Measurements from ENCODE around the gene GPR176. TPM values are rescaled to one million over a fixed set of nuclear protein-coding genes. Genes with fewer than 3 reads are reported as not detected.
A peak's percentile ranks its signal among the peaks of the same experiment; 100 is the strongest.

The GPR176 gene
- polyA plus RNA-seq, 1 donor from 2014 or later: 8.3 TPM

DNA sequence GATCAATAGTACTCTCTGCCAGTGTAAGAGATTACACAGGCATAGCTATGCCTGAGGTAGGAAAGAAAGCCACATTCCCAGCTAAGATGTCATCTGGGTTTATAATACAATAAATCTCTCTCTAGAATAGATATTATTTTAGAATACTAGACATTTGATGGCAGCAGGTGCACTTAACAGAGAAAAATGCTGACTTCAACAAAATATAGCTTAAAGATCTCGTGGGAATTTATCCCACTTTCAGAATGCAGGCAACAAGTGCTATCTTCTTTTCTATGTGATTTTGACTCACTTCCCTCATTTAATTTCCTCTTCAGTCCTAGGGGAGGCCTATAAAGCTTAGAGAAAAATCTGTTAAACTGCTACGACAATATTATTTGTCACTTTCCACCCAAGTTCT, 76.5 kb downstream of the GPR176 start:
- no peak overlapping the region for H3K4me3 ChIP-seq (ENCODE audit: low read length)
- H3K27me3 ChIP-seq (ENCODE audit: insufficient read depth, low read depth, low read length): no peaks in the 10 kb centered on the region
- H3K9ac ChIP-seq (ENCODE audit: low read length): no peak overlapping the region
- H3K79me2 ChIP-seq (replicated peaks; ENCODE audit: insufficient read depth, low read length): no peaks in the 10 kb centered on the region
- TF ChIP-seq, protein P1, sequence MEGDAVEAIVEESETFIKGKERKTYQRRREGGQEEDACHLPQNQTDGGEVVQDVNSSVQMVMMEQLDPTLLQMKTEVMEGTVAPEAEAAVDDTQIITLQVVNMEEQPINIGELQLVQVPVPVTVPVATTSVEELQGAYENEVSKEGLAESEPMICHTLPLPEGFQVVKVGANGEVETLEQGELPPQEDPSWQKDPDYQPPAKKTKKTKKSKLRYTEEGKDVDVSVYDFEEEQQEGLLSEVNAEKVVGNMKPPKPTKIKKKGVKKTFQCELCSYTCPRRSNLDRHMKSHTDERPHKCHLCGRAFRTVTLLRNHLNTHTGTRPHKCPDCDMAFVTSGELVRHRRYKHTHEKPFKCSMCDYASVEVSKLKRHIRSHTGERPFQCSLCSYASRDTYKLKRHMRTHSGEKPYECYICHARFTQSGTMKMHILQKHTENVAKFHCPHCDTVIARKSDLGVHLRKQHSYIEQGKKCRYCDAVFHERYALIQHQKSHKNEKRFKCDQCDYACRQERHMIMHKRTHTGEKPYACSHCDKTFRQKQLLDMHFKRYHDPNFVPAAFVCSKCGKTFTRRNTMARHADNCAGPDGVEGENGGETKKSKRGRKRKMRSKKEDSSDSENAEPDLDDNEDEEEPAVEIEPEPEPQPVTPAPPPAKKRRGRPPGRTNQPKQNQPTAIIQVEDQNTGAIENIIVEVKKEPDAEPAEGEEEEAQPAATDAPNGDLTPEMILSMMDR (IDR thresholded peaks at IDR 0.05; ENCODE audit: poor library complexity, severe bottlenecking): no peak
- no peak for TF ChIP-seq EZH2 (IDR thresholded peaks at IDR 0.05; ENCODE audit: borderline replicate concordance, insufficient read depth, low read length, poor library complexity, severe bottlenecking)
- TF ChIP-seq, protein P2, sequence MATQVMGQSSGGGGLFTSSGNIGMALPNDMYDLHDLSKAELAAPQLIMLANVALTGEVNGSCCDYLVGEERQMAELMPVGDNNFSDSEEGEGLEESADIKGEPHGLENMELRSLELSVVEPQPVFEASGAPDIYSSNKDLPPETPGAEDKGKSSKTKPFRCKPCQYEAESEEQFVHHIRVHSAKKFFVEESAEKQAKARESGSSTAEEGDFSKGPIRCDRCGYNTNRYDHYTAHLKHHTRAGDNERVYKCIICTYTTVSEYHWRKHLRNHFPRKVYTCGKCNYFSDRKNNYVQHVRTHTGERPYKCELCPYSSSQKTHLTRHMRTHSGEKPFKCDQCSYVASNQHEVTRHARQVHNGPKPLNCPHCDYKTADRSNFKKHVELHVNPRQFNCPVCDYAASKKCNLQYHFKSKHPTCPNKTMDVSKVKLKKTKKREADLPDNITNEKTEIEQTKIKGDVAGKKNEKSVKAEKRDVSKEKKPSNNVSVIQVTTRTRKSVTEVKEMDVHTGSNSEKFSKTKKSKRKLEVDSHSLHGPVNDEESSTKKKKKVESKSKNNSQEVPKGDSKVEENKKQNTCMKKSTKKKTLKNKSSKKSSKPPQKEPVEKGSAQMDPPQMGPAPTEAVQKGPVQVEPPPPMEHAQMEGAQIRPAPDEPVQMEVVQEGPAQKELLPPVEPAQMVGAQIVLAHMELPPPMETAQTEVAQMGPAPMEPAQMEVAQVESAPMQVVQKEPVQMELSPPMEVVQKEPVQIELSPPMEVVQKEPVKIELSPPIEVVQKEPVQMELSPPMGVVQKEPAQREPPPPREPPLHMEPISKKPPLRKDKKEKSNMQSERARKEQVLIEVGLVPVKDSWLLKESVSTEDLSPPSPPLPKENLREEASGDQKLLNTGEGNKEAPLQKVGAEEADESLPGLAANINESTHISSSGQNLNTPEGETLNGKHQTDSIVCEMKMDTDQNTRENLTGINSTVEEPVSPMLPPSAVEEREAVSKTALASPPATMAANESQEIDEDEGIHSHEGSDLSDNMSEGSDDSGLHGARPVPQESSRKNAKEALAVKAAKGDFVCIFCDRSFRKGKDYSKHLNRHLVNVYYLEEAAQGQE (IDR thresholded peaks at IDR 0.05; ENCODE audit: borderline replicate concordance): no peak
- TF ChIP-seq SMC3 (conservative IDR thresholded peaks at IDR 0.05; ENCODE audit: poor library complexity): no peak
- no peak for TF ChIP-seq POLR2AphosphoS5 (IDR thresholded peaks at IDR 0.05)
- no peak overlapping the region for H2AFZ ChIP-seq (ENCODE audit: low read depth, low read length)
- no peaks in the 10 kb centered on the region for H3F3A ChIP-seq (ENCODE audit: insufficient read depth, low read length, poor library complexity, severe bottlenecking)
- peak overlapping the region; percentile 38 for H3K27ac ChIP-seq (ENCODE audit: low read length)
- no peaks in the 10 kb centered on the region for H4K20me1 ChIP-seq (ENCODE audit: insufficient read depth)
- H3K9me3 ChIP-seq (ENCODE audit: low read length): no peaks in the 10 kb centered on the region
- no peaks in the 10 kb centered on the region for H3K36me3 ChIP-seq (ENCODE audit: insufficient read depth, low read length)
- no peak overlapping the region for H3K4me2 ChIP-seq (ENCODE audit: low read length)
- no peaks in the 10 kb centered on the region for H3K9me2 ChIP-seq (ENCODE audit: insufficient read depth, low read length)

DNA sequence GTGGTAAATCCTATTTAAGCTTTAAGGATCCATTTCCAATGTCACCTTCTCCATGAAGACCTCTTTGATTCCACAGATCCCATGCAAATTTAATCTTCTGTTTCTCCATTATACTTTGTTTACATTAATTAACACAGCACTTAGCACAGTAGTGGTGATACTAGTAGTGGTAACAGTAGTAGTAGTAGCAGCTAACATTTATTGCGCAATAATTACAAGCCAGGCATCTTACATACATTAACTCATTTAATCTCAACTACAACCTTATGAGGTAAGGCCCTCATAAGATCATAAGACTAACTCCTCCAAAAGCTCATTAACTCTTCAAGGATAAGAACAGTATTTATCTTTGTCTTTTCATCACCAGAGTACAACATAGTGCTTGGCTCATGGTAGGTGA, 82.6 kb downstream of the GPR176 start:
- Histone ChIP-seq H3K9me2 (ENCODE audit: insufficient read depth, low read length) (no peaks in the 10 kb centered on the region), H3K27me3 (ENCODE audit: insufficient read depth, low read depth, low read length) (no peaks in the 10 kb centered on the region), H3K79me2 (replicated peaks; ENCODE audit: insufficient read depth, low read length) (no peaks in the 10 kb centered on the region), H3K9me3 (ENCODE audit: low read length) (no peaks in the 10 kb centered on the region), H3K36me3 (ENCODE audit: insufficient read depth, low read length) (no peaks in the 10 kb centered on the region), H4K20me1 (ENCODE audit: insufficient read depth) (no peaks in the 10 kb centered on the region), H3K4me3 (ENCODE audit: low read length) (no peak overlapping the region), H3K4me2 (ENCODE audit: low read length) (no peak overlapping the region), H3K27ac (ENCODE audit: low read length) (no peak overlapping the region), H2AFZ (ENCODE audit: low read depth, low read length) (no peak overlapping the region), H3F3A (ENCODE audit: insufficient read depth, low read length, poor library complexity, severe bottlenecking) (no peaks in the 10 kb centered on the region), H3K9ac (ENCODE audit: low read length) (no peak overlapping the region)
- TF ChIP-seq EP300 (conservative IDR thresholded peaks at IDR 0.05; ENCODE audit: poor library complexity, severe bottlenecking) (no peak), EZH2 (IDR thresholded peaks at IDR 0.05; ENCODE audit: borderline replicate concordance, insufficient read depth, low read length, poor library complexity, severe bottlenecking) (no peak), POLR2AphosphoS5 (IDR thresholded peaks at IDR 0.05) (no peak), TAF1 (IDR thresholded peaks at IDR 0.05; ENCODE audit: low read depth) (no peak), MXI1 (conservative IDR thresholded peaks at IDR 0.05; ENCODE audit: poor library complexity, severe bottlenecking) (no peak), RAD21 (conservative IDR thresholded peaks at IDR 0.05) (no peak), SMC3 (conservative IDR thresholded peaks at IDR 0.05; ENCODE audit: poor library complexity) (no peak)
- TF ChIP-seq, protein P1 (IDR thresholded peaks at IDR 0.05; ENCODE audit: poor library complexity, severe bottlenecking): no peak
- TF ChIP-seq, protein P2 (IDR thresholded peaks at IDR 0.05; ENCODE audit: borderline replicate concordance): no peak
